ENCODE data around the gene PDE7B.

PDE7B gene

GRCh38 chr6:136011475-136011874 lies 160.0 kb downstream of the PDE7B start:
- DNase-seq (ENCODE audit: low read depth, low spot score) = no peak
- H3K4me3 ChIP-seq (ENCODE audit: low read length) = no peak overlapping the region

GRCh38 chr6:136012198-136012887 lies 160.8 kb downstream of the PDE7B start:
- H3K4me3 ChIP-seq (ENCODE audit: low read length) = no peak overlapping the region
- no peak for DNase-seq (ENCODE audit: low read depth, low spot score)

GRCh38 chr6:136012943-136013342 lies 161.4 kb downstream of the PDE7B start:
- no peak overlapping the region for H3K4me3 ChIP-seq (ENCODE audit: low read length)
- DNase-seq (ENCODE audit: low read depth, low spot score) = no peak

- DNase-seq (ENCODE audit: low read depth, low spot score) = no peak
- H3K4me3 ChIP-seq (ENCODE audit: low read length) = no peak overlapping the region
Measured at GRCh38 chr6:136014454-136015437, 163.2 kb downstream of the PDE7B start.

- H3K4me3 ChIP-seq (ENCODE audit: low read length) = no peak overlapping the region
- DNase-seq (ENCODE audit: low read depth, low spot score) = no peak
Measured at GRCh38 chr6:136015531-136015930, 164.0 kb downstream of the PDE7B start.

GRCh38 chr6:136016228-136017225 lies 165.0 kb downstream of the PDE7B start:
- H3K4me3 ChIP-seq (ENCODE audit: low read length) = no peak overlapping the region
- no peak for DNase-seq (ENCODE audit: low read depth, low spot score)

- no peak for DNase-seq (ENCODE audit: low read depth, low spot score)
- no peak overlapping the region for H3K4me3 ChIP-seq (ENCODE audit: low read length)
Measured at GRCh38 chr6:136020691-136021090, 169.2 kb downstream of the PDE7B start.

- DNase-seq (ENCODE audit: low read depth, low spot score) = no peak
- H3K4me3 ChIP-seq (ENCODE audit: low read length) = no peak overlapping the region
Measured at GRCh38 chr6:136022224-136022874, 170.8 kb downstream of the PDE7B start.

- H3K4me3 ChIP-seq (ENCODE audit: low read length) = no peak overlapping the region
- no peak for DNase-seq (ENCODE audit: low read depth, low spot score)
Measured at GRCh38 chr6:136024711-136025110, 173.2 kb downstream of the PDE7B start.

- no peak overlapping the region for H3K4me3 ChIP-seq (ENCODE audit: low read length)
Measured at GRCh38 chr6:136025736-136026135, 174.2 kb downstream of the PDE7B start.

GRCh38 chr6:136030131-136030530 lies 178.6 kb downstream of the PDE7B start:
- no peak overlapping the region for H3K4me3 ChIP-seq (ENCODE audit: low read length)
- no peak for DNase-seq (ENCODE audit: low read depth, low spot score)

More at GRCh38 chr6:136025736-136026135, 174.2 kb downstream of the PDE7B start:
- no peak for DNase-seq (ENCODE audit: low read depth, low spot score)

GRCh38 chr6:136031982-136032381 lies 180.5 kb downstream of the PDE7B start:
- DNase-seq (ENCODE audit: low read depth, low spot score) = peak; percentile 25
- no peak overlapping the region for H3K4me3 ChIP-seq (ENCODE audit: low read length)

- no peak for DNase-seq (ENCODE audit: low read depth, low spot score)
- no peak overlapping the region for H3K4me3 ChIP-seq (ENCODE audit: low read length)
Measured at GRCh38 chr6:136033416-136033815, 181.9 kb downstream of the PDE7B start.

GRCh38 chr6:136034422-136034821 lies 182.9 kb downstream of the PDE7B start:
- no peak overlapping the region for H3K4me3 ChIP-seq (ENCODE audit: low read length)
- DNase-seq (ENCODE audit: low read depth, low spot score) = no peak

- no peak overlapping the region for H3K4me3 ChIP-seq (ENCODE audit: low read length)
- no peak for DNase-seq (ENCODE audit: low read depth, low spot score)
Measured at GRCh38 chr6:136035378-136036070, 184.0 kb downstream of the PDE7B start.

GRCh38 chr6:136036071-136036380 lies 184.5 kb downstream of the PDE7B start:
- H3K4me3 ChIP-seq (ENCODE audit: low read length) = no peak overlapping the region
- DNase-seq (ENCODE audit: low read depth, low spot score) = no peak

GRCh38 chr6:136036601-136037000 lies 185.1 kb downstream of the PDE7B start:
- no peak for DNase-seq (ENCODE audit: low read depth, low spot score)
- no peak overlapping the region for H3K4me3 ChIP-seq (ENCODE audit: low read length)

- DNase-seq (ENCODE audit: low read depth, low spot score) = no peak
- H3K4me3 ChIP-seq (ENCODE audit: low read length) = no peak overlapping the region
Measured at GRCh38 chr6:136037242-136037875, 185.9 kb downstream of the PDE7B start.
